Non-pigmented ciliary epithelial cell (primary cell): Measurements from ENCODE around the gene EXOC6.

Experiments used
- DNase-seq: peaks from one replicate; pipeline ENCODE4 v3.0.0-alpha.2; 2010; ENCODE audit warnings: low read depth

EXOC6 gene

DNA sequence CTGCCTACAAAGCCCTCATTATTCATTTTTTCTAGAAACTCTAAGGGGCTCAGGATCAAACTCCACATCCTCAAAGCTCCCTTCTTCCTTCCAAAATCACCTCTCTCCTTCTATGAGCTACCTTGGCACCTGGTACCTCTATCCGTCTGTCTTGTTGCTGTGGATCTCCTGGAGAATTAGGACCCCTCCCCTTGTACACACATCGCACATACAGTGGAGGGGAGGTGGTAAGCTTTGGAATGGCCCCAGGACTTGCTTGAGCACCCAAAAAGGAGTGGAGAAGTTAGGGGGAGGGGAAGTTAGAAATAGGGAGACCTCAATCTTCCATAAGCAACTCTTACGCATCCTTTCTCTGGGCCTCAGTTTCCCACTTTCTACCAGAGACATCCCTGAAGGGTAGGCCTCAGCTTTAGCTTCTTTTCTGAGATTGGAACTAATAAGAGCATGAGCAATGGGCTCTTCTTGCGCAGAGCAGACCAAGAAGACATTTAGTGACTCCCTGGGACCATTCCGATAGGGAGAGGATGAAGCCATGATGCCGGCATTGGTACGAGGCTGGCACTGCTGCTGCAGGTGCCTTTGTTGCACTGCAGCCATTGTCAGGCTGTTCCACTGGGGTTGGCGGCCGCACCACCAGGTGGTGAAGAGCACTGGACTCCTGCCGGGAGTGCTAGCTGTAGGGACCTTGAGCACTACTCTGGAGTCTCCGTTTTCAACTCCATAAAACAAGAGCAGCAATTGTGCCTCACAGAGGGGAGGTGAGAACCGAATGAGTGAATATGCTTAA lies 216.7 kb downstream of the EXOC6 start:
- no peak for DNase-seq

GRCh38 chr10:93065675-93066543 lies 217.6 kb downstream of the EXOC6 start:
- no peak for DNase-seq

- no peak for DNase-seq
Measured at GRCh38 chr10:93066544-93066913, 218.2 kb downstream of the EXOC6 start.

DNA sequence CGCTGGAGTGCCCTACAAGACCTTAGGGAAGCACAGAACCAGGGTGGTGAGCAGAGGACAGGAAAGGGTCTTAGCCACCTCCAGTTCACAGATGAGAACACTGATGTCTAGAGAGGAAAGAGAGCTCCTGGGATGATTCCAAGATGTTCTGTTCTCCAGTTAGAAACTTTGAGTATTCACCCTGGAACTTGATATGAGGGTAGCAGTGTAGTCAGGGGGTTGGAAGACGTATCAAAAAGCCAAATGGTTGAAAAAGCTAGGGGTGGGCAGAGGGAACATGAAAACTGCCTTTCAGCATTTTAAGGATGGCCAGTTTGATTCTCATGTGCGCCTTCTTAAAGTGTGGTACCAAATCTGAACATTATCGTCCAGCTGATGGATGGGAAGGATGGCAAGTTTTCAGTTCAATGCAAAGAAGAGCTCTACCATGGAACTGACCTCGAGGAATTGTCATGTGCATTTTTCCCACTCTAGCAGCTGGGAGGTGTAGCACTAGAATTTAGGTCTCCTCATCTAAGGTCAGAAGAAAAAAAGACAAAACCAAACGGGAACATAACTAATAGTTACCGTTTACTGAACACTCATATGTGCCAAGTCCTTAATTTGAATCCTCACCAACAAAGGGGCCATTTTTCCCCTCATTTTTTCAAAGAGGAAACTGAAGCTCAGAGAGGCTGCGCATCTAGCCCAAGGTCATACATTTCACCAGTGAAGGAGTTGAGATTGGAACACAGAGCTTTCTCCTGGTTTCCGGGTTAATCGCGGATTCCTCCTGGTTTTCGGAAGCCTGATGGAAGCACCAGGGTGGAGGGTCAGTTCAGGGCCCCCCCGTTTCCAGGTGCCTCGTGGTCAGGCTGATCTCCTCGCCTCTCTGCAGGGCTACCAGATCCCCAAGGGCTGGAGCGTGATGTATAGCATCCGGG lies 219.4 kb downstream of the EXOC6 start:
- DNase-seq = no peak

- no peak for DNase-seq
Measured at GRCh38 chr10:93068411-93069244, 220.3 kb downstream of the EXOC6 start.

- DNase-seq = no peak
Measured at GRCh38 chr10:93069245-93069561, 220.9 kb downstream of the EXOC6 start.

DNA sequence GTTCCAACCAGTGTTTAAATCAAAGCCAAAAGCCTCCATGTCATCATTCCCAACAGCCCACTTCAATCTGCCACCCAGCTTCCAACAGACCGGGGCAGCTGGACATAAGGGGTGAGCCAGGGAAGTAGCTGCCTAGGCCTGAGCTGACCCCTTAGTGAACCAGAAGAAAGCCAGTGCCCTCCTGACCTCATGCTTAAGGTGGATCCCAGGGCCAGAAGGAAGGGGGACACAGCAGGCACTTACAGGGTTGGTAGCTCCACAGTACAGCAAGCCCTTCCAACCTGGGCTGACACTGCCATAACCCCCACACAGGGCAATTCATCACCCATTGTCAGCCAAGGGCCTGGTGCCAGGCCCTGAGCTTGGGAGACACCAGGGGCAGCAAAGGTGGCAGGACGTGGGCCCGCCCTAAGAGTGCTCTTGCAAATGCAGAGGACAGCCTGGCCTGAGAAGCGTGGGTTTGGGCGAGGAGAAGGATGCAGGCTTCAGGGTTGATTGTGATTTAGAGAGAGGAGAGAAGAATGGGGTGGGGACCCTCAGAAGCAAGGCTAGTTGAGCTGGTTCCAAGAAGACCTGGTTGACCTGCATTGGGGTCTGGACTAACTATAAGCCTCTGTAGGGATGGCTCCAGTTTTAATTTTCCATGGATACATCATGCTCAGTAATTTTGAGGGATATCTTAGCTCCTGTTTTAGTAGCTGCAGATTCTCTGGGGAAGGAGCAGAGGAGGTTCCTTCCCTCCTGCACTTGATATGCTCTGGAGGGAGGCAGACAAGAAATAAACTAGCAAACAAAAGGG lies 222.3 kb downstream of the EXOC6 start:
- no peak for DNase-seq

DNA sequence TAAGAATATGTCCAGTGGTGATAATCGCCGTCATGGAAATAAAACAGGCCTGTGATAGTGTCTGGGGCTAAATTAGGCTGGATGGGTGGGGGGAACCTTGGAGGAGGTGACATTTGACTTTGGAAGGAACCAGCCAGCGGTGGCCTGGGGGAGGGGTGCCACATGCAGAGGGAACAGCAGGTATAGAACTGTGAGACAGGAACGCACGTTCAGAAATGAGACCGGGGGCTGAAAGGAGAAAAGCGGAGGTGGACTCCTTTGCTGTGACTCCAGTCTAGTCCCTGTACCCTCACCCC lies 222.8 kb downstream of the EXOC6 start:
- DNase-seq = no peak

- no peak for DNase-seq
Measured at GRCh38 chr10:93071674-93072224, 223.4 kb downstream of the EXOC6 start.

GRCh38 chr10:93072225-93072712 lies 223.9 kb downstream of the EXOC6 start:
- DNase-seq = no peak

- no peak for DNase-seq
Measured at GRCh38 chr10:93072713-93073538, 224.6 kb downstream of the EXOC6 start.

GRCh38 chr10:93073539-93074146 lies 225.3 kb downstream of the EXOC6 start, which contains the start of gene CYP26A1:
Gene CYP26A1 (plus strand): TSS chr10:93073893. CDS start chr10:93073935, 42 bp downstream.
- no peak for DNase-seq

- DNase-seq = no peak
Measured at GRCh38 chr10:93074147-93074596, 225.9 kb downstream of the EXOC6 start.

DNA sequence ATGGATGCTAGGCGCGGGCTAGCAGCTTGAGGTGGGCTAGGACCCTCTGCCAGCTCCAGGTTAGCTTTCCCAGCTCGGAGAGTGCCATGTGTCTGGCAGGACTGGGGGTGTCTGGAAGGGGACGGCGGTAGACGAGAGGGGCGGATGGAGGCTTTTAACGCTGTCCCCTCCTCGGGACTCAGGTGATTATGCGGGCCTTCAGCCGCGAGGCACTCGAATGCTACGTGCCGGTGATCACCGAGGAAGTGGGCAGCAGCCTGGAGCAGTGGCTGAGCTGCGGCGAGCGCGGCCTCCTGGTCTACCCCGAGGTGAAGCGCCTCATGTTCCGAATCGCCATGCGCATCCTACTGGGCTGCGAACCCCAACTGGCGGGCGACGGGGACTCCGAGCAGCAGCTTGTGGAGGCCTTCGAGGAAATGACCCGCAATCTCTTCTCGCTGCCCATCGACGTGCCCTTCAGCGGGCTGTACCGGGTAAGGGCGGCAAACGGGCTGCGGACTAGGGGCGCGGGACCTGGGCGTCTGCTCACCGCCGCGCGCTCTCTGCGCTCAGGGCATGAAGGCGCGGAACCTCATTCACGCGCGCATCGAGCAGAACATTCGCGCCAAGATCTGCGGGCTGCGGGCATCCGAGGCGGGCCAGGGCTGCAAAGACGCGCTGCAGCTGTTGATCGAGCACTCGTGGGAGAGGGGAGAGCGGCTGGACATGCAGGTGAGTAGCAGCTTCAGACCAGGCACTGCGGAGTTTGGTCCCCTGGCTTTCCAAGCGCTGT lies 226.5 kb downstream of the EXOC6 start:
- DNase-seq = no peak

- DNase-seq = no peak
Measured at GRCh38 chr10:93075369-93076221, 227.3 kb downstream of the EXOC6 start.

GRCh38 chr10:93076871-93077270 lies 228.6 kb downstream of the EXOC6 start:
- DNase-seq = no peak

GRCh38 chr10:93077860-93078337 lies 229.6 kb downstream of the EXOC6 start:
- DNase-seq = no peak
